ENCODE data around the gene DUSP14.

GRCh38 chr17:37532756-37533155 lies 43.1 kb downstream of the DUSP14 start:
- TF ChIP-seq CTCF (IDR thresholded peaks at IDR 0.05) (no peak), POLR2AphosphoS5 (IDR thresholded peaks at IDR 0.05; ENCODE audit: insufficient read depth in 1 of 2, low read depth in 1 of 2) (no peak), POLR2A (IDR thresholded peaks at IDR 0.05) (no peak)

All from vagina (tissue), 2 donors.